ENCODE data around the gene LILRB3. TPM values are rescaled to one million over a fixed set of nuclear protein-coding genes. Genes with fewer than 3 reads are reported as not detected.
A peak's percentile ranks its signal among the peaks of the same experiment; 100 is the strongest.
"Not testable (repeated sequence)": the region's sequence is repeated elsewhere in the genome, so short reads cannot be mapped to it uniquely, and the experiment has no call there.

LILRB3 gene
- total RNA-seq, 2 experiments from 2014 or later, result 5.3 to 5.8 TPM

DNA sequence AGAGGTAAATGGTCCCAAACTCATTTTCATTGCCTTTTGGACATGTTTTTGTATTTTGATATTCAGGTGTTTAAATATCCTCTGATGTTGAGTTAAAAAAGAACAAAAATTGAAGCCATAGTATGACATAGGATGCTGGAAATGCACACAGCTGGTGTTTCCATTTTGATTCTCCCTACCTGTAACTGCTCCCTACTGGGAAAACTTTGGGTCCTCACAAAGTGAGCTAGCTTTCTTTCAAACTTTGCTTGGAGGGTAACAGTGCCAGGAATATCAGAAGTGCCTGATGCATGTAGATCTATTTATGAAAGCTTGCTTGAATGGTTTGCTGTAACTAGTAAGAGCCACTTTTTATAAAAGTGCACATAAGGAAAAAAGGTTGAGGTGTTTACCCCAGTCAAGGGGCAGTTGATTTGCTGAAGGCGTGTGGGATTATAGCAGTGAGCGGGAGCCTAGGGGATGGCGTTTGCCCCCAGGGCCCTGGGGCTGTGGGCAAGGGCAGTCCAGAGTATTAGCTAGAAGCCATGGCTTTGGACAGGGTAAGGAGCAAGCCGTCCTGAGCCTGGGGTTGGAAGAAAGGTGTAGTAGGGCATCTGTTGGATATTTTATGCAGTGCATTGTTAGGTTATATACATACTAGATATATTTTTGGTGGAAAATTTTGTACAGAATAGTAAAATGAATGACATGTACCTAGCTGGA, 17.9 kb downstream of the LILRB3 start:
- CTCF ChIA-PET, result interaction anchor here (1.1 to 1.4 kb wide), 2 partner anchors 16 to 61 kb away, joined by 5 to 9 read pairs; partner anchors contain the start of gene MBOAT7
- Mint-ChIP-seq H3K9me3 (no peaks in the 10 kb centered on the region), H3K4me3 (peak overlapping the region; percentile 91), H3K4me1 (peaks cover 89% of the 10 kb centered on the region), H3K27me3 (no peaks in the 10 kb centered on the region), H3K36me3 (ENCODE audit: low read depth) (peaks cover 87% of the 10 kb centered on the region), H3K27ac (peak overlapping the region; percentile 21)
- DNase-seq, result no peak
- POLR2A ChIA-PET, result interaction anchor here (1.5 to 2.1 kb wide), 3 partner anchors 14 to 46 kb away, joined by 6 to 10 read pairs (median 6); partner anchors contain the start of genes LENG1, MBOAT7 and TSEN34

- Mint-ChIP-seq H3K27me3 (no peaks in the 10 kb centered on the region), H3K4me1 (peaks cover 78% of the 10 kb centered on the region)
Measured at GRCh38 chr19:54203151-54203611, 19.6 kb downstream of the LILRB3 start.

DNA sequence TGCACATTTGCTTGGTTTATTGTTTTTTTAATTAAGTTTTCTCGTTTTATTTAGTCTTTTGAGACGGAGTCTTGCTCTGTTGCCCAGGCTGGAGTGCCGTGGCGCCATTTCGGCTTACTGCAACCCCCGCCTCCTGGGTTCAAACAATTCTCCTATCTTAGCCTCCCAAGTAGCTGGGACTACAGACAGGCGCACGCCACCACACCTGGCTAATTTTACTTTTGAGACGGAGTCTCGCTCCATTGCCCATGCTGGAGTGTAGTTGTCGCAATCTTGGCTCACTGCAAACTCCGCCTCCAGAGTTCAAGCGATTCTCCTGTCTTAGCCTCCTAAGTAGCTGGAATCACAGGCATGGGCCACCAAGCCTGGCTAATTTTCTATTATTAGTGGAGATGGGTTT, 20.8 kb downstream of the LILRB3 start:
- Mint-ChIP-seq H3K4me1 (peaks cover 66% of the 10 kb centered on the region), H3K27me3 (no peaks in the 10 kb centered on the region), H3K27ac (peak overlapping the region; percentile 95), H3K9me3 (no peaks in the 10 kb centered on the region), H3K4me3 (peak overlapping the region; percentile 91), H3K36me3 (ENCODE audit: low read depth) (peaks cover 64% of the 10 kb centered on the region)
- CTCF ChIA-PET, result interaction anchor here (1.9 kb wide), 1 partner anchor 33 kb away, joined by 6 read pairs; no protein-coding TSS in a partner anchor
- POLR2A ChIA-PET, result interaction anchor here (1.5 to 5.9 kb wide), 5 partner anchors 9 to 247 kb away, joined by 5 to 169 read pairs (median 23); partner anchors contain the start of genes CNOT3, LENG1, LENG8 and MBOAT7
- no peak for DNase-seq

More at GRCh38 chr19:54203151-54203611, 19.6 kb downstream of the LILRB3 start:
- Mint-ChIP-seq H3K4me3 (peak overlapping the region; percentile 91), H3K27ac (peak overlapping the region; percentile 55), H3K9me3 (no peaks in the 10 kb centered on the region), H3K36me3 (ENCODE audit: low read depth) (peaks cover 76% of the 10 kb centered on the region)
- no peak for DNase-seq
- CTCF ChIA-PET, result no interaction called here
- POLR2A ChIA-PET, result interaction anchor here (5.3 to 5.9 kb wide), 2 partner anchors 7 to 13 kb away, joined by 60 to 169 read pairs; partner anchors contain the start of genes MBOAT7 and TSEN34

DNA sequence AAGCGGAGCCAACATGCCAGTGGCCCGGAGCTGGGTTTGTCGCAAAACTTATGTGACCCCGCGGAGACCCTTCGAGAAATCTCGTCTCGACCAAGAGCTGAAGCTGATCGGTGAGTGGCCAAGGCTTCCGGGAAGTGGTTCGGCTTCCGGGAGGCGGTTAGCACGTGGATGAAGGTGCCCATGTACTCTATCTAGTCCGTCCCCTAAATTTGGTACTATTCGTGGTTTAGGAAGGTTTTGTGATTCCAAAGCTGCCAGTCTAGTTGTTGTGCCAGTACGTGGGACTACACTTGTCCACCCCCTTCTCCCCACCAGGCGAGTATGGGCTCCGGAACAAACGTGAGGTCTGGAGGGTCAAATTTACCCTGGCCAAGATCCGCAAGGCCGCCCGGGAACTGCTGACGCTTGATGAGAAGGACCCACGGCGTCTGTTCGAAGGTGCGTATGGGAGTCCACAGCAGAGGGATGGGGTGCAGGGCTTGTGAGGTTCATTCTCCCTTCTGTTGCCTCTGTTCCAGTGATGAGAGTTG, 21.6 kb downstream of the LILRB3 start:
- no peak for DNase-seq
- CTCF ChIA-PET, result interaction anchor here (0.6 to 3.1 kb wide), 6 partner anchors 10 to 98 kb away, joined by 3 to 16 read pairs (median 4); partner anchors contain the start of gene MBOAT7
- Mint-ChIP-seq H3K27ac (peak overlapping the region; percentile 95), H3K9me3 (no peaks in the 10 kb centered on the region), H3K27me3 (no peaks in the 10 kb centered on the region), H3K36me3 (ENCODE audit: low read depth) (peaks cover 56% of the 10 kb centered on the region), H3K4me1 (peaks cover 59% of the 10 kb centered on the region), H3K4me3 (peak overlapping the region; percentile 91)
- POLR2A ChIA-PET, result interaction anchor here (0.7 to 5.9 kb wide), 18 partner anchors 9 to 262 kb away, joined by 3 to 169 read pairs (median 5); partner anchors contain the start of genes CNOT3, LENG1, LENG8 and LENG9

- peaks cover 40% of the 10 kb centered on the region for H3K4me1 Mint-ChIP-seq
- H3K27ac Mint-ChIP-seq, result peak overlapping the region; percentile 44
- no peaks in the 10 kb centered on the region for H3K27me3 Mint-ChIP-seq
- H3K4me3 Mint-ChIP-seq, result peak overlapping the region; percentile 68
- H3K9me3 Mint-ChIP-seq, result no peaks in the 10 kb centered on the region
- ChIA-PET POLR2A (interaction anchor here (1.2 to 5.9 kb wide), 6 partner anchors 10 to 84 kb away, joined by 3 to 169 read pairs (median 18); partner anchors contain the start of genes CNOT3, MBOAT7, PRPF31 and TFPT), CTCF (interaction anchor here (1.3 to 3.1 kb wide), 2 partner anchors 8 to 11 kb away, joined by 3 to 16 read pairs; partner anchors contain the start of genes MBOAT7 and TSEN34)
- no peak for DNase-seq
- H3K36me3 Mint-ChIP-seq (ENCODE audit: low read depth), result peaks cover 46% of the 10 kb centered on the region
Measured at GRCh38 chr19:54199401-54199800, 23.4 kb downstream of the LILRB3 start.

DNA sequence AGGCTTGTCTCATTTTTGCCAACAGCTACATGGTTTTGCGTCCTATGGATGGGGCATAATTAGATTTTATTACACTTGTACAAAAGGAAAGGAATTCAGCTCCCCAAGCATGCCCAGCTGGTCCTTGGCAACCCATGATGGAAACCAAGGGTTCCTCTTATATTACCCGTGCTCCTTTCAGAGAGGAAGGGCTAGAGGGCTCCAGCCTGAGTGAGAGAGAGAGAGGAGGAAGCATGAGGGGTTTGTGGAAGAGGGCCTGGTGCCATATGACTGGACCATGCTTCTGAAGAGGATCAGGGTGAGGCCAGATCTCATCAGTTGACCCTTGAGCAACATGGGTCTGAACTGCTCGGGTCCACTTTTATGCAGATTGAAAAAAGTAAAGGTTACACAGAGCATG, 25.7 kb downstream of the LILRB3 start:
- CTCF ChIA-PET, result no interaction called here
- POLR2A ChIA-PET, result no interaction called here
- H3K4me3 Mint-ChIP-seq, result no peak overlapping the region
- H3K36me3 Mint-ChIP-seq (ENCODE audit: low read depth), result peaks cover 29% of the 10 kb centered on the region
- no peaks in the 10 kb centered on the region for H3K9me3 Mint-ChIP-seq
- DNase-seq, result no peak
- peaks cover 29% of the 10 kb centered on the region for H3K4me1 Mint-ChIP-seq
- H3K27me3 Mint-ChIP-seq, result no peaks in the 10 kb centered on the region
- no peak overlapping the region for H3K27ac Mint-ChIP-seq

DNA sequence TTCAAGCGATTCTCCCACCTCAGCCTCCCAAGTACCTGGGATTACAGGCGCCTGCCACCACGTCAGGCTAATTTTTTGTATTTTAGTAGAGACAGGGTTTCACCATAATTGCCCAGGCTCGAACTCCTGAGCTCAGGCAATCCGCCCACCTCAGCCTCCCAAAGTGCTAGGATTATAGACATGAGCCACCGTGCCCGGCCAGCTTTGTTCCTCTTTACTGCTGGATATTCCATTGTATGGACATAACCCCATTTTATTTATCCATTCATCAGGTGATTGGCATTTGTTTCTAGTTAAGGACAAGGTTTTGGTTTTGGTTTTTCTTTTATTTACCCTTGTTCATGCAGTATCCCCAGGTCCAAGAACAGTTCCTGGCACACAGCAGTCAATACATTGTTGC, 26.3 kb downstream of the LILRB3 start:
- Mint-ChIP-seq H3K9me3 (no peaks in the 10 kb centered on the region), H3K4me3 (no peak overlapping the region), H3K4me1 (peaks cover 29% of the 10 kb centered on the region), H3K36me3 (ENCODE audit: low read depth) (peaks cover 26% of the 10 kb centered on the region), H3K27ac (no peak overlapping the region), H3K27me3 (no peaks in the 10 kb centered on the region)
- DNase-seq, result no peak
- ChIA-PET POLR2A (no interaction called here), CTCF (no interaction called here)

DNA sequence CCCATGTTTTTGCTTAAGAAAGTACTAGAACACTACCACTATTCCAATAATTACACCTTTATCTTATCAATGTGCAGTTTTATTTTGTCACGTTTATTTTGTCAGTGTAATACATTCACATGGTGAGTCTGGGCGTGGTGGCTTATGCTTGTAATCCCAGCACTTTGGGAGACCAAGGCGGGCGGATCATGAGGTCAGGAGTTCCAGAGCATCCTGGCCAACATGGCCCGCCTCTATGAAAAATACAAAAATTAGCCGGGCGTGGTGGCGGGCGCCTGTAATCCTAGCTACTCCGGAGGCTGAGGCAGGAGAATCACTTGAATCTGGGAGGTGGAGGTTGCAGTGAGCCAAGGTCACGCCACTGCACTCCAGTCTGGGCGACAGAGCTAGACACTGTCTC, 28.3 kb downstream of the LILRB3 start:
- H3K4me3 Mint-ChIP-seq, H3K27me3 Mint-ChIP-seq, H3K27ac Mint-ChIP-seq, POLR2A ChIA-PET, H3K9me3 Mint-ChIP-seq, DNase-seq, CTCF ChIA-PET: not testable (repeated sequence)
- Mint-ChIP-seq H3K36me3 (ENCODE audit: low read depth) (peaks cover 18% of the 10 kb centered on the region), H3K4me1 (peaks cover 23% of the 10 kb centered on the region)

GRCh38 chr19:54193011-54193410, 29.8 kb downstream of the LILRB3 start:
- peak overlapping the region; percentile 46 for H3K4me3 Mint-ChIP-seq
- no peak overlapping the region for H3K27ac Mint-ChIP-seq
- ChIA-PET CTCF (no interaction called here), POLR2A (interaction anchor here (6.1 to 7.8 kb wide), 2 partner anchors 8 to 16 kb away, joined by 49 to 169 read pairs; partner anchors contain the start of gene RPS9)
- DNase-seq, result no peak
- peaks cover 23% of the 10 kb centered on the region for H3K4me1 Mint-ChIP-seq
- peaks cover 19% of the 10 kb centered on the region for H3K36me3 Mint-ChIP-seq (ENCODE audit: low read depth)
- no peaks in the 10 kb centered on the region for H3K27me3 Mint-ChIP-seq
- H3K9me3 Mint-ChIP-seq, result no peaks in the 10 kb centered on the region

DNA sequence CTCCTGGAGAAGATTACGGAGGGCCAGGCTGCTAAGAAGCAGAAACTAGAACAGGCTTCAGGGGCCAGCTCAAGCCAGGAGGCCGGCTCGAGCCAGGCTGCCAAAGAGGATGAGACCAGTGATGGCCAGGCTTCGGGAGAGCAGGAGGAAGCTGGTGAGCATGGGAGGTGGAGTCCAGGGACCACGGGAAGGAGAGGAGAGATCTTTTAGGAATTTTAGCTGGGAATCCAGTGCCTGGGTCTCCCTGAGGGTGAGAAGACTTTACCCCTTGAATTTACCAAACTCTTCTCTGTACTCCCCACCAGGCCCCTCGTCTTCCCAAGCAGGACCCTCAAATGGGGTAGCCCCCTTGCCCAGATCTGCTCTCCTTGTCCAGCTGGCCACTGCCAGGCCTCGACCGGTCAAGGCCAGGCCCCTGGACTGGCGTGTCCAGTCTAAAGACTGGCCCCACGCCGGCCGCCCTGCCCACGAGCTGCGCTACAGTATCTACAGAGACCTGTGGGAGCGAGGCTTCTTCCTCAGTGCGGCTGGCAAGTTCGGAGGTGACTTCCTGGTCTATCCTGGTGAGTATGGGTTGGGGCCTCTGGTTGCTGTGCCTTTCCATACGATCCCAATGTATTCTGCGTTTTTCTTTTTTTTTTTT, 30.9 kb downstream of the LILRB3 start:
- Mint-ChIP-seq H3K27me3 (no peaks in the 10 kb centered on the region), H3K36me3 (ENCODE audit: low read depth) (peaks cover 28% of the 10 kb centered on the region), H3K27ac (peak overlapping the region; percentile 81), H3K4me3 (peak overlapping the region; percentile 85), H3K4me1 (peaks cover 34% of the 10 kb centered on the region), H3K9me3 (no peaks in the 10 kb centered on the region)
- CTCF ChIA-PET, result interaction anchor here (0.9 to 5.4 kb wide), 3 partner anchors 8 to 74 kb away, joined by 3 to 43 read pairs (median 4); no protein-coding TSS in a partner anchor
- no peak for DNase-seq
- POLR2A ChIA-PET, result interaction anchor here (0.7 to 7.8 kb wide), 9 partner anchors 9 to 325 kb away, joined by 3 to 169 read pairs (median 10); partner anchors contain the start of genes CNOT3, LENG1, LENG8 and MYADM

DNA sequence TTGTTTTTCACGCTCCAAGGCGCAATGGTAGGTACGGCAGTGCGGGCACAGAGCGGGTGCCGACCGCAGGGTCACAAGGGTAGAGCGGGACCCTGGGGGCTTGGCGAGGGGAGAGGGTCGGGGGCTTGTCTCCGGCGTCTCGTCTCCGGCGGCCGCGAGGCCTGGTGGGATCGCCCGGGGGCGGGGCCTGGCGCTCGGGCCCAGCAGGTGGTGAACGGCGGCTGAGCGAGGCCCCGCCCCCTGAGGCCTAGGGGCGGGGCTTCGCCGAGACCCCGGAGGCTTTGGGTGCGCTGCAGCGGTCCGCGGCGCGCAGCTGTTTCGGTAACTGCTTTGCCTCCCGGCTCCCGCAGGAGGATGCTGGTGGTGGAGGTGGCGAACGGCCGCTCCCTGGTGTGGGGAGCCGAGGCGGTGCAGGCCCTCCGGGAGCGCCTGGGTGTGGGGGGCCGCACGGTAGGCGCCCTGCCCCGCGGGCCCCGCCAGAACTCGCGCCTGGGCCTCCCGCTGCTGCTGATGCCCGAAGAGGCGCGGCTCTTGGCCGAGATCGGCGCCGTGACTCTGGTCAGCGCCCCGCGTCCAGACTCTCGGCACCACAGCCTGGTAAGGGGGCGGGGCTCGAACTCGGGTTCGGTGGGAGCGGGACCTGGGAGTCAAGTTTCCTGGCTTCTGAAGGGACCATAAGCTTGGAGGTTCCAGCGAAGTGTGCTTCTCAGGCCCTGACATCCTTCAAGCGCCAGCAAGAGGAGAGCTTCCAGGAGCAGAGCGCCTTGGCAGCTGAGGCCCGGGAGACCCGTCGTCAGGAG, 31.6 kb downstream of the LILRB3 start, which contains the start of gene TSEN34:
Gene TSEN34 (plus strand): TSS at position 298 of the 800 bp plus-strand sequence. CDS start 57 bp downstream, at position 355.
- H3K9me3 Mint-ChIP-seq, result no peaks in the 10 kb centered on the region
- peak within 1 kb of the TSS; percentile 85 for H3K4me3 Mint-ChIP-seq
- peak within 1 kb of the TSS; percentile 99 for H3K27ac Mint-ChIP-seq
- peaks cover 39% of the 10 kb centered on the region for H3K4me1 Mint-ChIP-seq
- CTCF ChIA-PET, result interaction anchor here (0.9 to 5.4 kb wide), 6 partner anchors 8 to 197 kb away, joined by 3 to 43 read pairs (median 5); partner anchors contain the start of gene CNOT3
- peak; percentile 88 for DNase-seq
- H3K36me3 Mint-ChIP-seq (ENCODE audit: low read depth), result peaks cover 35% of the 10 kb centered on the region
- POLR2A ChIA-PET, result interaction anchor here (0.7 to 7.8 kb wide), 12 partner anchors 9 to 324 kb away, joined by 3 to 169 read pairs (median 6); partner anchors contain the start of genes CNOT3, LENG1, LENG8 and MYADM
- no peaks in the 10 kb centered on the region for H3K27me3 Mint-ChIP-seq

Measured in activated CD4-positive, alpha-beta memory T cell treated with anti-CD3 and anti-CD28 coated beads, Interleukin-2, amount 10 ng/mL, durations not matched to agents 7 days and 5 days (primary cell).